Glomerular visceral epithelial cell (primary cell): ENCODE measurements around the gene ACSL6.

Source experiments
- DNase-seq: peaks from one replicate; pipeline ENCODE4 v3.0.0-alpha.2; 2016; ENCODE audit errors: extremely low spot score

Gene ACSL6

DNA sequence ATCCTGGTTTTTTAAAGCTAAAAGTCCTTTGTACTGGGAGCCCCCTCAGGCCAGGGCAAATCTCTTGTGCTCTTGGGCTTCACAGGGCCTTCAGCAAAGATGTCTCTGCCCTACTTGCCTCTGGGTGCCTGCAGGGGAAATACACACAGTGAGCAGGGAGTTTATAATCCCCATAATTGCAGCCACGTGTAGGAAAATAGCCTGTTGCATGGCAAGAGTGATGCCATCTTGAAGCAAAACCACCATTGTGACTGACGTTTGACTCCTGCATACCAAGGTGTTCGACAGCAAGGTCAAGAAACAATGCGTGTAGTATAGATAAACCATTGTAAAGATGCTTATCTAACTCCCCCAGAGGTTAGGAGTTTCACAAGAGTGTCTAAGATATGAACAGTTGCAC is 37.6 kb upstream of the ACSL6 start:
- DNase-seq, result no peak

DNA sequence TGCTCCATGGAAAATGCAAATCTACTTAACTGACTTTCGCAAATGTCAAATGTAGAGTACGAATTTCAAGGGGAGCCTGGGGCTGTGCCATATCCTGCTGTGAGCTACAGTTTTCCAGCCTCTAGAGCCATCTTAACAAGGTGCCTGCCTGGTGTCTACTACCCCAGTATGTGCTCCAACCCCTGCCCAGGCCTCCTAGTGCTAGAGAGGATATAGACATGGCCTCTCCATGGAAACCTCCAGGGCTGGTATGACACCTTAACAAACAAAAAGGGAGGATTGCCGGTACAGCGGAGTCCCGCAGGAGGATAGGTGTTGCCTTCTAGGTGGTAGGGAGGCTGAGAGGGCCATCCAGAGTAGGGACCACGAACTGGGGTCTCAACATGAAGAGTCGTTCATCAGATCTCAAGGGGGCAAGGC is 35.4 kb upstream of the ACSL6 start:
- no peak for DNase-seq

DNA sequence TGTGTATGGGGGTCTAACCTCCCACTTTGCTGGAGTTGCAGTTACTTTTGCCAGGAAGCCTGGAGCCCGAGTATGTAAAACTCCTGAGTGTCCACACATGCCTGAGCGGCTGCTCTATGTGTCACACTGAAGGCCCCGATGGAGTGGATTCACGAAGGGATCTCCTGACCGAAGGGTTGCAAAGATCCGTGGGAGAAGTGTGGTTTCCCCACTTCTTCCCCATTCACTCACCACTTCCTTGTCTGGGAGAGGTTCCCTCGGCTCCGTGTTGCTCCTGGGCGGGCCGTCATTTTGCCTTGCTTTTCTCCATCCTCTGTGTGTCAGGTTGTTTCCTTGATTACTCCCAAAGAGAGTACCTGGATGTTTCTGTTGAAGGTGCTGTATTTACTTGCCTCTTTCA is 32.7 kb upstream of the ACSL6 start:
- DNase-seq, result no peak

DNA sequence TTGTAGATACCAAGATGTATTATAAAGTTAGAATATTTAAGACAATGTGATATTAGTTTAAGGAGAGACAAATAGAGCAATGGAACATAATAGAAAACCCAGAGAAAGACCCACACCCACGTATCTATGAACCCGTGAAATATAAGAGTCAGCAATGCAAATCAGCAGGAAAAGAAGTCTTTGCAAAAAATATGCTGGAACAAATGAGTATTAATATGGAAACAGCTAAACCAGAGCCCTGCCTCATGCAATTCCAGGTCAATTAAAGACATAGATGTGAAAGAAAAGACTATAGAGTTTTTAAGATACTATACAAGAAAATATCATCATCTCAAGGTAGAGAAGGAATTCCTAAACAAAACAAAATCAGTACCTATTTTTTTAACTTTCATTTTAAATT is 25.9 kb upstream of the ACSL6 start:
- DNase-seq, result no peak

DNA sequence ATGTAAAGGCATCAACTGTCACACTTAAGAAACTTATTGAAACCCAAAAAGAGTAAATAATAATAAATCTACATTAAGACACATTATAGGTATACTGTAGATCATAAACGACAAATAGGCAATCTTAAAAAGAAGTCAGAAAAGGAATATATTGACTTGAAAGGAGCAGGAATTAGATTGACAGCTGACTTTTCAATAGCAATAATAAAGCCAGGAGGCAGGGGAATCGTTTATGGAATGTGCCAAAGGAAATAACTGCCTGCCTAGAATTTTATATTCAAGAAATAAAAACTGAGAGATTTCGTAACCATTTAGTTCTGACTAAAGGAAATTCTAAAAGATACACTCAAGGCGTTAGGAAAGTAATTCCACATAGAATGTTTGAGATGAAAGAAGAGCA is 21.7 kb upstream of the ACSL6 start:
- no peak for DNase-seq

DNA sequence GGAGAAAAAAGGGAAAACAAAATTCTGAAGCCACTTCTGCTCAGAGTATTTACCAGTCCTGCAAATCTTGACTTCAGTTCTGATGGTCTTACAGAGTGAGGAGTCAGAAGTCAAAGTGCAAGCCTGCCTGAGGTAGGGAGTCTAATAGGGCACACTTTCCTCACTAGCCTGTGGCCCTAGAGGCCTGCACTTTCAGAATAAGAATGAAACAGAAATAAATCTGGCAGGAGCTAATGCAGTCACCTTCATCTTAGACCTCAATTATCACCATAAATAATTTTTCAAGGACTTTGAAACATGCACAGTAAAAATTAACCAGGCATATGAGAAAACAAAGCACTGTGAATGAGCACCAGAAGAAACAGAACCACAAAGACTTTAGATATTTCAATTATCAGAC is 20.7 kb upstream of the ACSL6 start:
- no peak for DNase-seq

DNA sequence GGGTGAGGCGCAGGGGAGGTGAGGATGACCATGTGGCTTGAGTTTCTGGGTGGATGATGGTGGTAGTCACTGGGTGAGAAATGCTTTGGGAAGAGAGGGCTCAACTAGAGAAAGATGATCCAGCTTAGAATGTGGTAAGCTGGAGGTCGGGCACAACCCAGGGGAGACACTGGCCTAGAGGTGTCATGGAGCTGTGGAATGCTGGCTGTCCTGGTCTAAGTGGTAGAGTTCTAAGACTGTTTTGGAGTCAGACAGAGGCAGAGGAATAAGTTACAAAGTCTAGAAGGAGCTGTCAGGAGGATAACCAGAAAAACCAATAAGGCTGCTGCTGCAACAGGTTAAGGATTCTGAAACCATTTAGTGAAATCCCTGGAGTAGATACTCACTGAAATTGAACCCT is 19.2 kb upstream of the ACSL6 start:
- DNase-seq, result no peak

DNA sequence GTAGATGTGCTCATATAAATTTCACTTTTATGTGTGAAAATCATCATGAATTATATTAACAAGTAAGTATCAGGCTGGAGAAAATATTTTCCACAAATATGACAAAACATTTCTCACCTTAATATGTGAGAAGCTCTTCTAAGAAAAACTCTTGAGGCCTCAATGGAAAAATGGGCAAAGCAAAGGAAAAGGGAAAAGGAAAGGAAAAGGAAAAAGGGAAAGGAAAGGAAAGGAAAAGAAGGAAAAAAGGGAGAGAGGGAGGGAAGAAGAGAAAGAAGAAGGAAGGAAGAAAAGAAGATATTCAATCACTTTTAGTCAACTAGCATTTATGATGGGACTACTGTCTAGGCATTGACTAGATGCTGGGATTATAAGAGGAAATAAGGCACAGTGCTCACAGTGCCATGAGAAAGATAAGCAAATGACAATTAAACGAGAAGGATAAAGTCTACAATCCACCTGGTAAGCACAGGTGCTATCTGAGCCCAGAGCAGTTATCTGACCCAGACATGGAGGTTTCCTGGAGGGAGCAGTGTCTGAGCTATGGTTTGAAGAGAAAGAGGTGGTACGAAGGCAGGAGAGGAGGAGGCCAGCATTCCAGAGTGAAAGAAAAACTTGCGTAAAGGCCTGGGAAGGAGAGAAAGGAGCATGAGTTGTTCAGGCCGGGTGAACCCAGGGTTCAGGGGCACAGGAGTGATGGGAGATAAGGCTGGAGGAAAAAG is 18.3 kb upstream of the ACSL6 start:
- no peak for DNase-seq

DNA sequence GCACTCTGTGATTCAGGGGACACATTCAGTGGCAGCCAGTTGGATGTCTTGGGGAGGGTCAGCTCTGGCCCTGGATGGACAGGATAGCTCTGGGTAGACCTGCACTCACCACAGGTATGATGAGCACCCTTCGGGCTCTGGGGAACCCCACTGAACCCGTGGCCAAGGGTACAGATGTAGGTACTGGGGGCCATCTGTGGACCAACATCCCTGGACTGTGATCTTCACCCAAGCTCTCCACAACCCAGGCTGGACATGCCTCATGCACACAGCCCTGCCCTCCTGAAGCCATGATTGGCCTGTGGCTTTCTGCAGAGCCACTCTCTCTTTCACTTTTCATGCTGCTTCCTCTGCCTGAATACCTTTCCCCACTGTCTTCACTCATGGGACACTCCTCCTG is 15.6 kb upstream of the ACSL6 start:
- DNase-seq, result no peak

DNA sequence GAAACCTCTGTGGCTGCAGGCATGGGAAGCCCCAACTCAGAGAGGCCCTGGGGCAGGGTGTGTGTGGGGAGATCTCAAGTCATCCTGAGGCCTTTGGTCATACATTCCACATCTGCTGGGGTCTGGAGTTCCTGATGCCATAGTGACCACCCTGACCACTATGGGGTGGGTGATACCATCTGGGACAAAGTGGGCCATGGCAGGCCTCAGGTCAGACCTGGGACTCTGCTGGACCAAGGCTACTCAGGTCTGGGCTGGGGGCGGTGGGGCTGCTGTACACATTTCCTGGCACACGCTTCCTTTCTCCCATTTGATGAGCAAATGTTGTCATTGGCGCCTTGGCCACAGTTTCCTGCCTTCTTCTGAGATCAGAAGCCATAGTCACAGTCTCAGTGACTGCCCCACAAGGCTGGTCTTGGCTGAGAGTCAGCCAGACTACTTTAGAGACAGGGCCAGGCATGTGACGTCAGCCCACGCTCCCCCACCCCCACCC is 15.1 kb upstream of the ACSL6 start:
- DNase-seq, result no peak

DNA sequence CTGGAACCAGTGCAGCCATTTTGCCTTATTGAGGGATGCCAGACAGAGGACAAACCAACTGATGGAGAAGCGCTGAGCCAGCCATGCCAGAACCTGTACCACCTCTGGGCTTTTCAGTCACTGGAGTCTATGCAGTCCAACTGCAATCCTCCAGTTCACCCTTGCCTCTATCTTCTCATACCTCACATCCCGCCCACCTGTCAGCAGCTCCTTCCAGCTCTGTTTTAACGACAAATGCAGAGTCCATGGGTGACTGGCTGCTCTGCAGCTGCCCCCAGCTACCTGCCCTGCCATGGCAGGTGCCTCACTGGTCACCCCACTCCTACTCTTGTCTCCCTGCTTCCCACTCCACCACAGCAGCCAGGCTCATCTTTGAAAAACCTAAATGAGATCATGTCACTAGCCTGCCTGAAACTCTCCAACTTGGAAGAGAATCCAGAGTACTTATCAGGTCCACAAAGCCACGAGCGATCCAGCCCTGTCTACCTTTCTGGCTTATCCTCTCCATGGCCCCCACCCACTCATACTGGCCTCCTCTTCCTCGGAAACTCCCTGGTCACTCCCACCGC is 14.0 kb upstream of the ACSL6 start:
- DNase-seq, result no peak

DNA sequence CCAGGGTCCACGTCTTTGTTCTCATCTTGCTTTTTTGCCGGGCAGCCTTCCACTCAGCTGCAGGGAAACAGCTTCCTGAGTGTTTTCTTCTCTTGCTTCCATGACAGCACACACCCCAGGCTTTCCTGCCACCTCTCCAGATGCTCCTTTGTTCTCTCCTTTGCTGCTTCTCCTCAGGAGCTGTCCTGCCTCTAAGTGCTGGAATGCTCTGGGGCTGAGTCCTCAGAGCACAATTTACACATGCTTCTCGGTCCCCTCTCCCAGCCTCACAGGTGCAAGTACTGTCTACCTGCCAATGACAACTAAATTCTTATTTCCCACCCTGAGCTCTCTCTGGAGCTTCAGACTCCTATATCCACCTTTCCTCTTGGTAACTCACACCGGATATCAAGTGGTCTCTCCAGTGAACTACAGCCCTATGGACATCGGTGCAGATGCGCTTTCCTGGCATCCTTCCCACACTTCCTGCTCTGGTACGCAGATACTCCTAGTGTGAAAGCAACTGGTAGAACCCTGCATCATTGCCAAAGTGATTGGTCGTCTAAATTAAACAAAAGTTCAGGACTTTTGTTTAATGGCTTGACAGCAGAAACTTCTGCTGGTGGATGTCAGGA is 13.4 kb upstream of the ACSL6 start:
- no peak for DNase-seq

DNA sequence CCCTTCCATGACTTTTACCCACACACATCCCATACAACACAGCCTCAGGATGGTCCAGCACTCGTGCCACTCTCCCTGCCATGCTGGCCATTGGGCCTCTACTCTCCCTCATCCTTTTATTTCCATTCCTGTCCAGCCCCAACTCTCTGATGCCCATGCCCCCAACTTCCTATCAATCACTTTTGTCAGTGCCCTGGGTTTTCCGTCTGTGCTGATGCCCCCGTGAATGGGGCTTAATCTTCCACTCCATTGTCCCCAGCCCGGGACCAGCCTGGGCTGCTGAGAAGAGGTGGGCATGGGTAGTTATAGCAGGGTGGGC is 12.6 kb upstream of the ACSL6 start:
- no peak for DNase-seq

DNA sequence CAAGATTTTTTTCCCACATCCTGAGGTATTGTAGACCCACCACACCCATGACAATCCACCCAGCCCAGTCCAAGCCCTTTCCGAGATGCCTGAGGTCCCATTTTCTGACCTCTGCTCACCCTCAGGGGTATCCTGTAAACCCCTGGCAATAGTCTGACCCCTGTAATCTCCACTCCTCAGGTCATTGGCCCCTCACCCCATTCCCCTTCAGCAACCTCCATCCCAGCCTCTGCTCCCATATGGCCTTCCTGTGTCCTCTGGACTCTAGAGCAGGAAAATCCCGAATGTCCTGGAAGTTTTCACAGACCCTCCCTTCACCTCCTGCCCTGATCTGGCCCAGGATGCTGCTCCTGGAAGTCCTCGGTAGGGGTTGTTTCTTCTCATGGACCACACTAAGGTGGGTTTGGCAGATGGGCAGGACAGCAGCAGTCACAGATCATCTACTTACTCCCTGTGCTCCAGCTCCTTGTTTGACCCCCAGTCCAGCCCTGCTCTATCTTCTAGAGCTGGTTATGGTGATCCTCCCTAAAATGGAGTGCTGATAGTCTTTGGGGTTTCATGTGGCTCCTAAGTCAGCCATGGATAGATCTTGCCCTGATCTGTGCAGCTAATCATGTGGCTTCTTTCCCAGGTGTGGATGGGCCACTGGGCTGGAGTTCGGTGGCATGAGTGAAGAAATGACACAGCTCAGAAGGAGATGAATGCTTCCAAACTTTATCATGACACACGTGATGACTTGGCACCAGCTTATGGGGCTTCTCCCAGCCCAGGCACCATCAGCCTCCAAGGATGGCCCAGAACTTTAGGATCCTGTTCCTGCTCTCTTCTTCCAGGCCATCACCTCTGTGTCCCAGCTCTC is 12.0 kb upstream of the ACSL6 start:
- DNase-seq, result no peak

DNA sequence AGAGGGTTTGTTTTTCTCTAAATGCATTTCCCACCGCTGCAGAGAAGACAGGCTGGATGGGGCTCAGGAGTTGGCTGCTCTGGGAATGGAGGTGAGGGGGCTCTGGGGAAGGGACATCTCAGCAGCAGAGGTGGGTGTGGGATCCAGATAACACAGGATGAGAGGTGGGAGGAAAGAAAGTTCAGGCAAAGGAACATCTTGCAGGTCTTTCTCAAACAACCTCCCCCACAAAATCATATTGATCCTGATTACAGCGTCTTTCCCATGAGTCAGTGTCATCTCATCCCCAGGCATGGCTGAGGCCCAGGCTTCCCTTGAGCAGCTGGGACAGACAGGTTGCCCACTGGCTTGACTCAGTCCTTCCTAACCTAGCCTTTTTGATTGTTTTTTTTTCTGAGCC is 11.3 kb upstream of the ACSL6 start:
- no peak for DNase-seq

DNA sequence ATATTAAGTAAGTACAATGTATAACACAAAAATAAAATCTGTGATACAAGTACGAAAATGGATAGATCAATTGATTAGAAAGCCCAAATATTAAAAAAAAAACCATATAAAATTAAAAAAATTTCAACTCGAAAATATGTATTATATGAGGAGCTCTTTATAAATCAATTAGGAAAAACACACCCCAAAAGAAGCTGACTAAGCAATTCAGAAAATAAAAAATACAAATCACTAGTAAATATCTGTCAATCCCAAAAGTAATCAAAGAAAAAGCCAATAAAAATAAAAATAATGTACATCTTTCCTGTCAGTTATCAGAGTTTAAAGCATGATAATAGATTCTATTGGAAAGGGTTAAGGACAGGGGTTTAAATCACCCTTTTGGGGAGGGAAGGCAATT is 10.2 kb upstream of the ACSL6 start:
- DNase-seq, result no peak

DNA sequence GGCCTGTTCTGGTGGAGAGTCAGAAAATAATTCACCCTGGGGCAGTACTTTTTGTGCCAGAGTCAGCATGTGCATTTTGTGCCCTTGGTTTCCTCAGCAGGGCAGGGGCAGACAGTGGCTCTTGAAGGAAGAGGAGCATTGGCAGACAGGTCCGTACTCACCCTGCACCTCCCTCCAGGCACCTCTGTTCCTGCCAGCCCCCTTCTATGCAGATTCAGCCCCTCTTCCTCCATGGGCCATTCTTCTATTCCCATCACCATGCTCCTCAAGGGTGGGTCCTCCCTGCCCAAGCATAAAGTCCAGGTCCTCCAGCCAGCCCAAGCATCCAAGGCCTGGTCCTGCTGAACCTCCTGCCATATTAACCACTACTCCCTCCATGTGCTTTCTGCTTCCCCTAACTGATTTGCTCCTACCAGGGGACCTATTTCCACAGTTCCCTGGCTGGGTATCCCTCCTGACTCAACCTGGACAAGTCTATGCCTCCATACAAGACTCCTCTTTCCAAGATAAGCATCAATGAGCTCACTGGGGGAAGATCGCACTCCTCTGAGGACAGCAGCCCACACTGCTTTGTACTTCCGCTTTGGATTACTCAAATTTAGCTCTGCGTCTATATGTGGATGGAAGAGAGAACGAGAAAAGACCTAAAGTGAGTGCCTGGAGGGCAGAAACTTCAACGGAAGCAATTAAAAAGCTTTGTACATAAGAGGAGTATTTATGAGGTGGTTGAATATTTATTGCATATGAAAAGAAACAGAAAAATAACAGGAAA is 9.3 kb upstream of the ACSL6 start:
- no peak for DNase-seq

DNA sequence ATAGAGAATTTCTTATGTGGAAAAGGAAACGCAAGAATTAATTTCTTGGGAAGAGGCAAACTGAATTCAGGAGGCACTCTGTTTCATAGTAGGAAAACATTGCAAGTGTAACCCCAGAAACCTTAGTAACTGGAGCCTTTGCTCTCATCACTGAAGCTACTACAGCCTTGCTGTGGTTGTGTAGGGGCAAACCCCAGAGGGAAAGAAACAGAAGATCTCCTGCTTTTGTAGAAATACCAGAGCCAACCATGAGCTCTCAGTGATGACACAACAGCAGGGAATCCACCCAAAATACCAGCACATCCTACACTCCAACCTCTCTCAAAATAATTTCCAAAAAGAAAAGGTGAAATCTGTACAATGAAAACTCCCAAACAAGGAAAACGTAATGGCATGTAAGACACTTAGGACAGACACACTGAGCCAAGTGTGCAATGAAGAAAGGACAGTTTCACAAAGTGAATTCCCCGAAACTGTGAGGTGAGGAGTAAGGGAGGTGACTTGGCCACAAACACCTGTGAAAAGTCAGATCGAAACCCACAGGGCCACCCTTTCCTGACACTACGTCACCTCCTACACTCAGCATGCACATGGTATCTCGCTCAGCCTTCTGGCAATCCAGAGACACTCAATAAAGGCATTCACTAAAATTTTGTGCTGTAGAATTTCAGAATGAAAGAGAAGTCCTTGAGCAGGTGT is 8.5 kb upstream of the ACSL6 start:
- DNase-seq, result no peak

DNA sequence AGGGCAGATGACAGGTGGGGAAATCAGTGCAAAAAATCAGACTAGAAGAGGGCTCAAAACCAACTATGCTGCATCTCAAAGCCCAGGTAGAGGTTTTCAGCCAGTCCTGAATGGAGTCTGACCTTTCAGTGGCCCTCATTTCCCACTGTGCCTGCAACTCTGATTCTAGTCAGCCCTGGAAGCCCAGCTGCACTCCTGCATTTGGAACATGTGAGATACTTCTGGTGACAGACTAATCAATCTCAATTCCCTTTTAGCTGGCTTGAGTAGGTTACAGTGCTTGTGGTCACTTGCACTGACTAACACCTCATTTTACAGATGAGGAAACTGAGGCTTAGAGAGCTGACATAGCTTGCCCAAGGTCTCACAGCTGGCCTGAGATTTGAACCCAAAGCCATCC is 7.9 kb upstream of the ACSL6 start:
- no peak for DNase-seq

DNA sequence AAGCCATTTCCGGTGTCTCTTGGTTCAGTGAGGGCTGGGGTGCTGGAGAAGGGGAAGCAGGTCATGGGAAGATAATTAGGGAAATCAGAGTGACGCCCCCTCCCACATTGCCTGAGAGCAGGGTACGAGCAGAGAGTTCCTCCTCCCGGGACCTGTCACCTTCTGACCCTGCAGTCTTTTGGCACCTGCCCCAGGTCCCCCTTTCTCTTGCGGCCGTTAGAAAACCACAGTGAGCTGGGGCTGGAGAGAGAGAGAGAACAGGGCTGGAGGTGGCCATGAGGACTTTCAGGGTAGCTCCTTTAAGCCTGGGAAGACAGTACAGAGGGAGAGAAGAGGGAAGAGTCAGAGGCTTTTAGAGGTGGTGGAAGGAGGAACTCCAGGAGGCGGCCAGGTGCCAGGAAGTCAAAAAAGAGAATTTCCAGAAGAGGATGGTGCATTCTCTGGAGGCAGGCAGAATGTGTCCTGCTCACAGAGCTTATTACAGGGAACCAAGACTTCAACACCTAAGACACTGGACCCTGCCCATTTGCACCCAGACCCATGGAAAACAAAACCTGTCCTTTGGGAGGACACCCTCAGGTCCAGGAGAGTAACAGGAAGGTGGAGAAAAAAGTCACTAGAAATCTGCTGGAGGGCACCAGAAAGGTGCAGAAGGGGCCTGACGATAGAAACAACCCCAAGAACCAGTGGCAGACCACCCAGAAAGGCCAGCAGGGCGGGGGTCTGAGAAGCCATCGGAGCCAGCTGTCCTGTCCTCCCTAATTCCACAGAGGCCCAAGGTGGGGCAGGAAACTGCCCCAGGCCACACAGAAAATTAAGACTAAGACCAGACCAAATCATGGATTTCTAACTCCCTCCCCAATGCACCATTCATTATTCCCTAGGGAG is 6.5 kb upstream of the ACSL6 start:
- no peak for DNase-seq
